GM12892 (cell line): ENCODE measurements around the gene LEMD2.

ENCODE experiments used
- DNase-seq: peaks from one replicate; pipeline ENCODE4 v3.0.0; 2011; ENCODE audit not compliant: insufficient read length
- FAIRE-seq: peaks from 2 replicates; lab custom pipeline; 2011; peaks lifted over from hg19 to GRCh38; lab: Jason Lieb, UNC
- POLR2A ChIP-seq: IDR thresholded peaks from 2 replicates; pipeline ENCODE4 v1.6.1; 2011; ENCODE audit warnings: low read depth, low read length, control low read depth
- POLR2AphosphoS5 ChIP-seq: IDR thresholded peaks from 2 replicates; pipeline ENCODE4 v1.6.1; 2011; ENCODE audit warnings: low read depth, low read length, control low read depth
- TAF1 ChIP-seq: IDR thresholded peaks from 2 replicates; pipeline ENCODE4 v1.6.1; 2011; ENCODE audit warnings: low read depth, mild to moderate bottlenecking, control low read depth, low read length, borderline replicate concordance

LEMD2 gene

GRCh38 chr6:33827546-33828451 is 38.9 kb upstream of the LEMD2 start:
- FAIRE-seq (no peak), DNase-seq (no peak)
- no peak for TF ChIP-seq POLR2AphosphoS5
- no peak for TF ChIP-seq TAF1
- no peak for TF ChIP-seq POLR2A

- no peak for TF ChIP-seq POLR2AphosphoS5
- TF ChIP-seq TAF1, result no peak
- no peak for TF ChIP-seq POLR2A
- FAIRE-seq, result no peak
- DNase-seq, result no peak
Observed at GRCh38 chr6:33826537-33826936, 37.6 kb upstream of the LEMD2 start.

GRCh38 chr6:33824461-33825154 is 35.7 kb upstream of the LEMD2 start:
- DNase-seq, result no peak
- no peak for FAIRE-seq
- TF ChIP-seq POLR2AphosphoS5 (no peak), TAF1 (no peak), POLR2A (no peak)

- FAIRE-seq (no peak), DNase-seq (no peak)
- no peak for TF ChIP-seq POLR2A
- no peak for TF ChIP-seq TAF1
- no peak for TF ChIP-seq POLR2AphosphoS5
Observed at GRCh38 chr6:33823806-33824205, 34.9 kb upstream of the LEMD2 start.

- TF ChIP-seq TAF1 (no peak), POLR2AphosphoS5 (no peak), POLR2A (no peak)
- FAIRE-seq (no peak), DNase-seq (no peak)
Observed at GRCh38 chr6:33822575-33823395, 33.9 kb upstream of the LEMD2 start.

GRCh38 chr6:33820784-33821520 is 32.0 kb upstream of the LEMD2 start:
- TF ChIP-seq POLR2AphosphoS5 (no peak), TAF1 (no peak)
- FAIRE-seq (no peak), DNase-seq (no peak)

- DNase-seq (no peak), FAIRE-seq (no peak)
- TF ChIP-seq TAF1 (no peak), POLR2A (no peak), POLR2AphosphoS5 (no peak)
Observed at GRCh38 chr6:33820243-33820642, 31.3 kb upstream of the LEMD2 start.

GRCh38 chr6:33819021-33819420 is 30.1 kb upstream of the LEMD2 start:
- DNase-seq (no peak), FAIRE-seq (no peak)
- TF ChIP-seq POLR2AphosphoS5 (no peak), POLR2A (no peak), TAF1 (no peak)

GRCh38 chr6:33818293-33818692 is 29.4 kb upstream of the LEMD2 start:
- FAIRE-seq (no peak), DNase-seq (no peak)
- no peak for TF ChIP-seq POLR2AphosphoS5
- no peak for TF ChIP-seq TAF1
- TF ChIP-seq POLR2A, result no peak

- no peak for FAIRE-seq
- DNase-seq, result no peak
- TF ChIP-seq POLR2A (no peak), POLR2AphosphoS5 (no peak), TAF1 (no peak)
Observed at GRCh38 chr6:33817489-33817888, 28.6 kb upstream of the LEMD2 start.
